ENCODE results near the gene DOP1A. TPM values are rescaled to one million over a fixed set of nuclear protein-coding genes. Genes with fewer than 3 reads are reported as not detected.

DOP1A gene
- total RNA-seq, 1 experiment from 2014 or later = 31.9 TPM

DNA sequence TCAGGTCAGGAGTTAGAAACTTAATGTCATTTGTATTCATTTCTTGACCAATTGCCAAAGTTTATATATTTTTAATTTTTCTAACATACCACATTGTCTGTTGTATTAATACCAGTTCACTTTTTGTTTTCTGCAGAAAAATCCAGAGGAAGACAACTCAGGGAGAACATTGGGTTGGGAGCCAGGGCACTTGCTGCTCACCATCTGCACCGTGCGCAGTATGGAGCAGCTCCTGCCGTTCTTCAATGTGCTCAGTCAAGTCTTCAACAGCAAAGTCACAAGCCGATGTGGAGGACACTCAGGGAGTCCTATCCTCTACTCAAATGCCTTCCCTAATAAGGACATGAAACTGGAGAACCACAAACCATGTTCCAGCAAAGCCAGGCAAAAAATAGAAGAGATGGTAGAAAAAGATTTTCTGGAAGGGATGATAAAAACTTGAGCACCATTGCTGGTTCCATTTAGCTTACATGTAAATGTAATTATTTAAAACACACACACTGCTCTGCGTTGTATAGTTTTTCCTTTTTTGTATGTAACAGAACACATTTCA is 100.3 kb downstream of the DOP1A start:
- peaks cover 86% of the 10 kb centered on the region for H3K36me3 ChIP-seq (ENCODE audit: insufficient read depth, low read length, poor library complexity, severe bottlenecking)
- CTCF ChIA-PET = no interaction called here

DNA sequence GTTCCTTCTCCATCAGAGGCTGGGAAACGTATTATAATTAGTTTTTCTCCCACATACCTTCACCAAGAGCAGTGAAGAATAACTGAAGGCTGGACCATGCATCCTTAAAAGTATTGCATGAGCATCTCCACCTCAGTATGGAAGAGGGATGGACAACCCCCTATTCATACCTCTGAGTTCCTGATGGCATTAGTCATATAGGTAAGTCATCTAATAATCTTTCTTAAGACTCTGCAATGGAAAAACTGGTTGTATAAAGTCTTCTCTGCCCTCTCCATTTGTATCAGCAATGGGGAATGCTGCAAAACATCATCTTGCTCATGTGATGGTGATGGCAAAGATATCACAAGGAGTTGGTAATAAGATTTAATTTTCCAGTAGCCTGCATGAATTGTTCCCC is 101.1 kb downstream of the DOP1A start:
- Histone ChIP-seq H3K9me3 (ENCODE audit: low read depth, low read length, poor library complexity, severe bottlenecking) (no peaks in the 10 kb centered on the region), H3K36me3 (ENCODE audit: insufficient read depth, low read length, poor library complexity, severe bottlenecking) (peaks cover 88% of the 10 kb centered on the region), H3K27ac (ENCODE audit: low read depth, low read length, poor library complexity, severe bottlenecking) (no peak overlapping the region), H3K27me3 (replicated peaks; ENCODE audit: insufficient read depth, low read depth, low read length, poor library complexity) (no peaks in the 10 kb centered on the region), H3K4me3 (ENCODE audit: low read depth, low read length, poor library complexity, severe bottlenecking) (no peak overlapping the region), H3K4me1 (ENCODE audit: insufficient read depth, low read length, poor library complexity, severe bottlenecking) (peaks cover 10% of the 10 kb centered on the region)
- POLR2A ChIA-PET (ENCODE audit: low non-redundant PET) = no interaction called here
- DNase-seq (ENCODE audit: low spot score) = no peak
- TF ChIP-seq, protein P1, sequence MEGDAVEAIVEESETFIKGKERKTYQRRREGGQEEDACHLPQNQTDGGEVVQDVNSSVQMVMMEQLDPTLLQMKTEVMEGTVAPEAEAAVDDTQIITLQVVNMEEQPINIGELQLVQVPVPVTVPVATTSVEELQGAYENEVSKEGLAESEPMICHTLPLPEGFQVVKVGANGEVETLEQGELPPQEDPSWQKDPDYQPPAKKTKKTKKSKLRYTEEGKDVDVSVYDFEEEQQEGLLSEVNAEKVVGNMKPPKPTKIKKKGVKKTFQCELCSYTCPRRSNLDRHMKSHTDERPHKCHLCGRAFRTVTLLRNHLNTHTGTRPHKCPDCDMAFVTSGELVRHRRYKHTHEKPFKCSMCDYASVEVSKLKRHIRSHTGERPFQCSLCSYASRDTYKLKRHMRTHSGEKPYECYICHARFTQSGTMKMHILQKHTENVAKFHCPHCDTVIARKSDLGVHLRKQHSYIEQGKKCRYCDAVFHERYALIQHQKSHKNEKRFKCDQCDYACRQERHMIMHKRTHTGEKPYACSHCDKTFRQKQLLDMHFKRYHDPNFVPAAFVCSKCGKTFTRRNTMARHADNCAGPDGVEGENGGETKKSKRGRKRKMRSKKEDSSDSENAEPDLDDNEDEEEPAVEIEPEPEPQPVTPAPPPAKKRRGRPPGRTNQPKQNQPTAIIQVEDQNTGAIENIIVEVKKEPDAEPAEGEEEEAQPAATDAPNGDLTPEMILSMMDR (conservative IDR thresholded peaks at IDR 0.05; ENCODE audit: low read depth, low read length) = no peak
- TF ChIP-seq EZH2 (IDR thresholded peaks at IDR 0.05; ENCODE audit: borderline replicate concordance, low read depth, low read length, poor library complexity, severe bottlenecking) = no peak
- BruUV-seq (replicated peaks) = no TSS peak
- intact Hi-C loops (cut with micrococcal nuclease; ENCODE audit: unreplicated experiment) = no loop called here
- CTCF ChIA-PET = no interaction called here

More for the DNA sequence above, 100.3 kb downstream of the DOP1A start:
- no peaks in the 10 kb centered on the region for H3K27me3 ChIP-seq (replicated peaks; ENCODE audit: insufficient read depth, low read depth, low read length, poor library complexity)
- H3K27ac ChIP-seq (ENCODE audit: low read depth, low read length, poor library complexity, severe bottlenecking) = no peak overlapping the region
- H3K9me3 ChIP-seq (ENCODE audit: low read depth, low read length, poor library complexity, severe bottlenecking) = no peaks in the 10 kb centered on the region
- intact Hi-C loops (cut with micrococcal nuclease; ENCODE audit: unreplicated experiment) = no loop called here
- no peak for TF ChIP-seq EZH2 (IDR thresholded peaks at IDR 0.05; ENCODE audit: borderline replicate concordance, low read depth, low read length, poor library complexity, severe bottlenecking)
- TF ChIP-seq, protein P1 (conservative IDR thresholded peaks at IDR 0.05; ENCODE audit: low read depth, low read length) = no peak
- DNase-seq (ENCODE audit: low spot score) = no peak
- no peak overlapping the region for H3K4me3 ChIP-seq (ENCODE audit: low read depth, low read length, poor library complexity, severe bottlenecking)
- no TSS peak for BruUV-seq (replicated peaks)
- peaks cover 10% of the 10 kb centered on the region for H3K4me1 ChIP-seq (ENCODE audit: insufficient read depth, low read length, poor library complexity, severe bottlenecking)
- POLR2A ChIA-PET (ENCODE audit: low non-redundant PET) = no interaction called here

DNA sequence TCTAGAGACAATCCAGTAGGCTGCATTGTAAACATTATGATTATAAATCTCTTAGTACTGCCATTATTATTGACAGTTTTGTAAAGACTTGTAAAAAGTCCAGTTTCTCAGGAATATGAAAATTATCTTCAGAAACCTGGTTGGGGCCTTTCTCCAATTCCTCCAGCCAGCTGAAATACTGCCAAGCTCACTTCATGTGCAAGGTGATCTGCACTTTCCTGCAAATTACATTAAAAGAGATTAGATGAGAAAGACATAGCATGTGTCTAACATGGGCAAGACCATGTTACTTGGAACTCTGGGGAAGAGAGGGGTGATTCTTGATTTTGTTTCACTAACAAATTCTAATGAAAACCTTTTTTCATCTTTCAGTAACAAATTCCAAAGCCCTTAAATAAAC is 101.6 kb downstream of the DOP1A start:
- ChIA-PET CTCF (no interaction called here), POLR2A (ENCODE audit: low non-redundant PET) (no interaction called here)
- BruUV-seq (replicated peaks) = no TSS peak
- no peak overlapping the region for H3K27ac ChIP-seq (ENCODE audit: low read depth, low read length, poor library complexity, severe bottlenecking)
- no peaks in the 10 kb centered on the region for H3K27me3 ChIP-seq (replicated peaks; ENCODE audit: insufficient read depth, low read depth, low read length, poor library complexity)
- peaks cover 10% of the 10 kb centered on the region for H3K4me1 ChIP-seq (ENCODE audit: insufficient read depth, low read length, poor library complexity, severe bottlenecking)
- DNase-seq (ENCODE audit: low spot score) = no peak
- H3K36me3 ChIP-seq (ENCODE audit: insufficient read depth, low read length, poor library complexity, severe bottlenecking) = peaks cover 92% of the 10 kb centered on the region
- H3K4me3 ChIP-seq (ENCODE audit: low read depth, low read length, poor library complexity, severe bottlenecking) = no peak overlapping the region
- intact Hi-C loops (cut with micrococcal nuclease; ENCODE audit: unreplicated experiment) = no loop called here
- no peaks in the 10 kb centered on the region for H3K9me3 ChIP-seq (ENCODE audit: low read depth, low read length, poor library complexity, severe bottlenecking)
- TF ChIP-seq, protein P1 (conservative IDR thresholded peaks at IDR 0.05; ENCODE audit: low read depth, low read length) = no peak
- no peak for TF ChIP-seq EZH2 (IDR thresholded peaks at IDR 0.05; ENCODE audit: borderline replicate concordance, low read depth, low read length, poor library complexity, severe bottlenecking)
